ACHN (cell line): ENCODE results near the gene ELP2.
"Not testable (repeated sequence)": the region's sequence is repeated elsewhere in the genome, so short reads cannot be mapped to it uniquely, and the experiment has no call there.

ENCODE experiments used
- DNase-seq: peaks from one replicate; pipeline ENCODE4 v3.0.0-alpha.2; 2015
- in situ Hi-C: cut with HindIII; loops from 2 replicates; pipeline ENCODE4 v1.10.0; 2017; ENCODE audit warnings: low sequenced_read_pairs, low pct_ligation_motif_present, low pct_unique_long_range_greater_than_20kb

The ELP2 gene

GRCh38 chr18:36149514-36150289 lies 20.0 kb downstream of the ELP2 start:
- no peak for DNase-seq
- in situ Hi-C loops, result no loop called here

GRCh38 chr18:36152781-36153180 lies 23.1 kb downstream of the ELP2 start:
- DNase-seq, result peak; percentile 63

GRCh38 chr18:36153203-36153602 lies 23.5 kb downstream of the ELP2 start:
- DNase-seq, result peak; percentile 97
- in situ Hi-C loops, result no loop called here

More at GRCh38 chr18:36152781-36153180, 23.1 kb downstream of the ELP2 start:
- in situ Hi-C loops, result no loop called here

- no peak for DNase-seq
- in situ Hi-C loops, result no loop called here
Measured at GRCh38 chr18:36153771-36154170, 24.1 kb downstream of the ELP2 start.

- in situ Hi-C loops, result no loop called here
Measured at GRCh38 chr18:36155851-36156757, 26.4 kb downstream of the ELP2 start.

GRCh38 chr18:36157441-36157840 lies 27.7 kb downstream of the ELP2 start:
- no peak for DNase-seq
- in situ Hi-C loops, result no loop called here

More at GRCh38 chr18:36155851-36156757, 26.4 kb downstream of the ELP2 start:
- DNase-seq, result peak; percentile 69

GRCh38 chr18:36158266-36158867 lies 28.7 kb downstream of the ELP2 start:
- in situ Hi-C loops, result no loop called here
- peak; percentile 55 for DNase-seq

GRCh38 chr18:36160959-36161371 lies 31.3 kb downstream of the ELP2 start:
- in situ Hi-C loops, result no loop called here
- no peak for DNase-seq

- in situ Hi-C loops, result no loop called here
- no peak for DNase-seq
Measured at GRCh38 chr18:36162981-36163380, 33.3 kb downstream of the ELP2 start.

GRCh38 chr18:36167692-36168218 lies 38.1 kb downstream of the ELP2 start:
- in situ Hi-C loops, result no loop called here

GRCh38 chr18:36168296-36168695 lies 38.6 kb downstream of the ELP2 start:
- in situ Hi-C loops, DNase-seq: not testable (repeated sequence)

More at GRCh38 chr18:36167692-36168218, 38.1 kb downstream of the ELP2 start:
- no peak for DNase-seq

- in situ Hi-C loops, result no loop called here
- no peak for DNase-seq
Measured at GRCh38 chr18:36169938-36170337, 40.2 kb downstream of the ELP2 start.

- in situ Hi-C loops, result no loop called here
- DNase-seq, result no peak
Measured at GRCh38 chr18:36175481-36175880, 45.8 kb downstream of the ELP2 start.

- DNase-seq, result no peak
- in situ Hi-C loops, result no loop called here
Measured at GRCh38 chr18:36176177-36176584, 46.5 kb downstream of the ELP2 start.

- in situ Hi-C loops, result no loop called here
Measured at GRCh38 chr18:36176711-36177110, 47.0 kb downstream of the ELP2 start.

GRCh38 chr18:36177913-36178312 lies 48.2 kb downstream of the ELP2 start:
- in situ Hi-C loops, result no loop called here
- DNase-seq, result no peak

More at GRCh38 chr18:36176711-36177110, 47.0 kb downstream of the ELP2 start:
- DNase-seq, result no peak

GRCh38 chr18:36179562-36180355 lies 50.1 kb downstream of the ELP2 start:
- DNase-seq, result peak; percentile 41
- in situ Hi-C loops, result no loop called here

- in situ Hi-C loops, result no loop called here
- no peak for DNase-seq
Measured at GRCh38 chr18:36181441-36181840, 51.7 kb downstream of the ELP2 start.
